ENCODE results near the gene IQGAP1.
"Not testable (repeated sequence)": the region's sequence is repeated elsewhere in the genome, so short reads cannot be mapped to it uniquely, and the experiment has no call there.

The IQGAP1 gene

DNA sequence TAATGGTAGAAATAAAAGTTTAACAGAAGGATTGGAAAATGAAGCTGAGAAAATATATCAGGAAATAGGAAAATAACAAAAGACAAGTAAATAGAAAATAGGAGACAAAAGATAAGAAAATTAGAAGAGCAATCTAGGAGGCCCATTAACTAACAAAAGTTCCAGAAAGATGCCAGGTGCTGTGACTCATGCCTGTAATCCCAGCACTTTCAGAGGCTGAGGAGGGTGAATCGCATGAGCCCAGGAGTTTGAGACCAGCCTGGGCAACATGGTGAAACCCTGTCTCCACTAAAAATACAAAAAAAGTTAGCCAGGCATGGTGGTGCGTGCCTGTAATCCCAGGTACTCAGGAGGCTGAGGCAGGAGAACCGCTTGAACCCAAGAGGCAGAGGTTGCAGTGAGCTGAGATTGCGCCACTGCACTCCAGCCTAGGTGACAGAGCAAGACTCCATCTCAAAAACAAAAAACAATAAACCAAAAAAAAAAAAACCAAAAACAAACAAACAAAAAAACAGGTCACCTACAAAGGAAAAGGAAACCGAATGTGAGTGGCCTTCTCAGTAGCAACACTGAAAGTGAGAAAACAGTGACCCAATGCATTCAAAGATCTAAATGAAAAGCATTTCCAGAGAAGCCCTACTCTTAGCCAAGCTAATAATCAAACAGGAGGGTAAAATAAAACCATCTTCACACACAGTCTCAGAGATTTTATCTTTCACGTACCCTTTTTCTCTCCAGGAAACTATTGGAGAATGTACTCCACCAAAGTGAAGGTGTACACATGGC, 136.2 kb downstream of the IQGAP1 start:
- not testable (repeated sequence) for DNase-seq (ENCODE audit: low read depth in 2 of 2)

DNA sequence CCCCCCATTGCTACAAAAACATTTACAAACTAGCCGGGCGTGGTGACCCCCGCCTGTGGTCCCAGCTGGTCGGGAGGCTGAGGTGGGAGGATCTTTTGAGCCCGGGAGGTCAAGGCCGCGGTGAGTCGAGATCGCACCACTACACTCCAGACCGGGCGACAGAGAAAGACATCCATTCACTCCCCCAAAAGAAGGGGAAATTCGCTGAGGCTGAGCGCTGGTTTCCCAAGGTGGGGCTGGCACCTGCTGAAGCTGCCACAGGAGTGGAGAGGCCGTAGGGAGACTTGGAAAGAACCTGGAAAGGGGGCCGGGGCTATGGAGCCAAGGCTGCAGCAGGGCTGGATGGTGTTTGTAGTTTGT, 140.9 kb downstream of the IQGAP1 start:
- DNase-seq (ENCODE audit: low read depth in 2 of 2): no peak

DNA sequence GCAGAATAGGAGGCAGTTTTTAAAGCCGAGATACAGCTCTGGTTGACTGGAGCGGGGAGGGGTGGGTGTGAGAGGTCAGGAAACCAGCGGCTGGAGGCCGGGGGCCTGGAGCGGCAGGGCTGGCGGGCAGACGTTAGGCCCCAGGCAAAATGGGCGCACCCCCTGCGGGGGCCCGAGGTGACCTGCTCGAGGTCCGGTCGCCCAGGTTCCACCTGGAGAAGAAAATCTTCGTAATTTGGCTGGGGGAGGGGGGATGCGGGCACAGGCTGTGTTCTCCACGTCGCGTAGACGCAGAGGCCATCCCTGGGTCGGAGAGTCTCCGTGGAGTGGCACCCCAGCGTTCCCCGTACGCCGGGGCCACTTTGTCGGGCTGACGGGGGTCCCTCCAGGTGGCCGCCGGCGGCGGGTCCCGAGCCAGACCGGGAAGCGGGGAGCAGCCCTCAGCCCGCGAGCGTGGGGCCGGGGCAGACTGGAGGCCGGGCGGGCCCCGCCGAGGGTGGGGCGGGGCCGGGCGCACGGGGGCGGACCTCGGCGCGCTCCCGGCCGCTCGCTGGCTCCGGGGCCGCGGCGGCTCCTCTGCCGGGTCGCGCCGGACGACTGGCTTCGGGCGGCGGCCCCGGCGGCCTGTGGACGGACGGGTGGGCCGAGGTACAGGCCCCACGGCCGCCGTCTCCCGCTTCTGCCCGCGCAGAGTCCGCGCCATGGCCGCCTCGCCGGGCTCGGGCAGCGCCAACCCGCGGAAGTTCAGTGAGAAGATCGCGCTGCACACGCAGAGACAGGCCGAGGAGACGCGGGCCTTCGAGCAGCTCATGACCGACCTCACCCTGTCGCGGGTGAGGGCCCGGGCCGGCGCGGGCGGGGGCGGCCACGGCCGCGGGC, 141.6 kb downstream of the IQGAP1 start, which contains the start of gene CRTC3:
TSS of gene CRTC3 (plus strand) at position 553 of the 879 bp plus-strand sequence. CDS start at position 702, 149 bp downstream.
- DNase-seq (ENCODE audit: low read depth in 2 of 2): peak; percentile 37 to 42

DNA sequence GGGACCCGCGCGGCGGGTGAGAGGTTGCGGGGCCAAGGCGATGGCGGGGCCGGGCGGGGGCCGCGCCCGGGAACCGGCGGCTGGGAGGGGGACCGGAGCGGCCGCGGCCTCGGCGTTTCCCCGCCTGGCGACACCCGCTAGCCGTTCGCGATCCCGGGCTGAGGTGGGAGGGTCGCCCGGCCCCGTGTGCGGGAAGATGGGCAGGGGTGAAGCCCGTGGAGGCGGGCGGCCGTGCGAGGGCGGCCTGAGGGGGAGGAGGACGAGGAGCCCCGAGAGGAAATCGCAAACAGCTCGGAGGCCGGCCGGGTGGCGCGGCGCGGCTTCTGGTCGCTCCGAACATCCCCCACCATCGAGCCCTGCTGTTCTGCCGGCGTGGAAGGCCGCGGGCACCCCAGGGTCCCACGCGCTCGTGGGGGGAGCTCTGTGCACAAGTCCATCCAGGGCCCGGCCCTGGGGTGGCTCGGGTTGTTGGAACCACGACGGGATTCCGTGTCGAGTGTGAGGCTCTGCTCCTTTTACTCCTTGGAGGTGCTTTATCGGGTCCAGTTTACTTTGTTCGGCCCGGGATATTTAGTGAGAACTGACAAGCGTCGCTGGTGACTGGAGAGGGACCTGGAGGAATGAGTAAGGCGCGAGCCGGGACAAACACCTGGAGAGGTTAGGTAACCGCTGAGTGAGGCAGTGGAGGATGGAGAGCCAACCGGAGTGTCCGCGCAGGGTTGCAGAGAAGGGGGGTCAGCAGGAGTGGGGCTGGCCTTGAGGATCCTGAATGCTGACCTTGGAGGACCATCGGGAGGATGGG, 142.4 kb downstream of the IQGAP1 start:
- DNase-seq (ENCODE audit: low read depth in 2 of 2): peak; percentile 27 to 31

DNA sequence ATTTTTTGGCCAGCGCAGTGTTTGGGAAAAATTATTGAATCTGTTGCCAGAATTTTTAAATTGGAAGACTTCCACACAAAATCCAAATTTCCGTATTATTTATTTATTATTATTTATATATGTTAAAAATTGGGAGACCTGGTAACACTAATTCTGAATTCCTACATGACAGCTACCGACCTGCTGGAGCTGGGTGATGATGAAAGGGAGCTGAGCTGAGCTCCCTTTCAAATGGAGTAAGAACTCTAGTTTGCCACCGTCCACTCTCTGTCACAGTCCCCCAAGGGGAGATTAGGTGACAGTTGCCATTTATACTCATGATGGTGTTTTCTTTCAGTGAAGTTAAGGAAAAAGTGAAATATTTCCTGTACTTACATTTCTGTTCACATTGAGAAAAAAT, 143.1 kb downstream of the IQGAP1 start:
- DNase-seq (ENCODE audit: low read depth in 2 of 2): no peak

DNA sequence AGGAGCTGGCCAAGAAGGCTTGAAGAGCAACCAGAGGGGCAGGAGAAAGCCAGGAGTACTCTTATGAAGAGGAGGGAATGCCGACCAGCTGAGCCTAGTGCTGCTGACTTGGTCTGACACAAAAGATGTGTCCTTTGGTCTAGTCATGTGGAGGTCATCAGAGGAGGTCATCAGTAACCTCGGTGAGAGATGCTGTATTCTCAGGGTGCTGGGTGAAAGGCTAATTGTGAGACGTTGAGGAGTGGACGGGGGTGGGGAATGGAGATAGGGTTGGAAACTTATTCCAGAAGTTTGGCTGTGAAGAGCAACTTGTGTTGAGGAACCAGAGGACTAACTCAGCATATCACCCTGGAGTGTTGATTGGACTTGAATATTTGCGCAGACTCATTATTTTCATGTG, 147.2 kb downstream of the IQGAP1 start:
- DNase-seq (ENCODE audit: low read depth in 2 of 2): no peak

DNA sequence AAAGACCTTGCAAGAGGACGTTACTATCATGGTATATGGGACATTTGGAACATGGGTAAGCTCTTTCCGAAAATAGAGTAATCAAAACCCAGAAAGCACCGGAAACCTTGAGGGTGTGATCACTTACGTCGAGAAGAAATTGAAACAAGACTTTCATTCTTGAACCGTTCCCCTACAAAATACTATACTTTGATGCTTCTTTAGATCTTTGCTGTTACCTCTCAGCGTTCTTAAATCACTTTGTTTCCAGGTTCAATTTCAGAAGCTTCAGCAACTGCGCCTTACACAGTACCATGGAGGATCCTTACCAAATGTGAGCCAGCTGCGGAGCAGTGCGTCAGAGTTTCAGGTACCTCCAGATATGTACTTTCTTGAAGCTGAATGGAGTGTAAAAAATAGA, 151.7 kb downstream of the IQGAP1 start:
- DNase-seq (ENCODE audit: low read depth in 2 of 2): peak in 1 of 2 donors; percentile 16

DNA sequence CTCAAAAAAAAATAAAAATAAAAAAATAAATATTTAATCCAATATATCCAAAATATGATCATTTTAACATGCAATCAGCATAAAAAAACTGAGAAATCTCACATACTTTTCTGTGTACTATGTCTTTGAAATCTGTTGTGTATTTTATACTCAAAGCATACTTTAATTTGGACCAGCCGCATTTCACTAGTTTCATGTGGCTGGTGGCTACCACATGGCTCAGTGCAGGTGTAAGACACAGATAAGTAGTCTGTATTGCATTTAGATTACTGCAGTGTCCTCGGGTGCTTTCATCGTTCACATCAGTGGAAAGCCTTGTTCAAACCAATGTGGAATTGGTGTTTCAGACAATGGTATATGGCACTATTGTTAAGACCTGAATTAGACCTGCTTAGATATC, 152.7 kb downstream of the IQGAP1 start:
- no peak for DNase-seq (ENCODE audit: low read depth in 2 of 2)

DNA sequence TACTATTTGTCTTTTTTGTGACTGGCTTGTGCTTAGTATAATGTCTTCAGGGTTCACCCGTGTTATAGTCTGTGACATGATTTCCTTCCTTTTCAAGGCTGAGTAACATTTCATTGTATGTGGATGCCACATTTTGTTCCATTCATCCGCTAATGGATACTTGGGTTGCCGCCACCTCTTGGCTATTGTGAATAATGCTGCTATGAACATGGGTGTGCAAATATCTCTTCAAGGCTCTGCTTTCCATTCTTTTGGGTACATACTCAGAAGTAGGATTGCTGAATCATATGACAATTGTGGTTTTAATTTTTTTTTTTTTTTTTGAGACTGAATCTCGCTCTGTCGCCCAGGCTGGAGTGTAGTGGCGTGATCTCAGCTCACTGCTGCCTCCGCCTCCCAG, 157.1 kb downstream of the IQGAP1 start:
- no peak for DNase-seq (ENCODE audit: low read depth in 2 of 2)

DNA sequence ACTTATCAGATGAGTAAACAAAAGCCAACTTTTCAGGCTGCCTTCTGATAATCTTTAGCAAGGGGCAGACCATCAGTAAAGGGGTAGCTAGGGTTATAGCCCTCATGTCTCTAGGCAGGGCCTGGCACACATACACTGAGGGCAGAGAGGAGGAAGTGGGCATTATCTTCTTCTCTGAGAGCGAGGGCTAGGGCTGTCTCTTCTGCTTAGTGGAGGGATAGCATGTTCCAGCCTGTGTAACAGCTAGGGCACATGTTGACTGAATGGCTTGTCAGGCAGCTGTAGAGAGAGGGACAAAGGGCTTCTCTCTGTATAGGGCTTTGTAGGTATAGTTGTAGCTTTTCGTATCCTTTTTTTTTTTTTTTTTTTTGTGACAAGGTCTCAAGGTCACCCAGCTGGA, 159.5 kb downstream of the IQGAP1 start:
- no peak for DNase-seq (ENCODE audit: low read depth in 2 of 2)

DNA sequence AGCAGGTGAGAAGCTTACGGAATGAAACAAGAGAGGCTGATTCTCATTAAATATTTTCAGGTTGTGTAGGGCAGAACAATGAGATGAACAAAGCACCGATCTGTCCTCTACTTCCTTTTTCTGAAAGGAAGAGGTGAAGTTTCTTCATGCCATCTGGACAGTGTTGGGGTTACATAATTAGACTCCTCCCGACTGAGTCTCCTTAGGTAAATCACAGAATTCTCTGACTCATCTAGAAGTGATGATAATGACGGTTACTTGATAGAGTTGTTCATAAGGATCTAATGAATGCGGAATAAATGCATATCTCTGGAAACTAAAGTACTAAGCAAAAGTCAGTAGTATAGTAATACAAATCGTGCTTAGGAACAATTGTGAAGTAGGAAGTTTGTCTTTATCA, 162.9 kb downstream of the IQGAP1 start:
- no peak for DNase-seq (ENCODE audit: low read depth in 2 of 2)

Data from stimulated activated CD4-positive, alpha-beta T cell treated with anti-CD3 and anti-CD28 coated beads, Interleukin-4, amount 100 ng/mL, for 48 hours (primary cell).